Transverse colon (tissue), 4 donors: ENCODE measurements around the gene PRELID3B.

Source experiments
- POLR2AphosphoS5 ChIP-seq, 3 donors: sonication (generic); formaldehyde crosslinking; IDR thresholded peaks; one replicate each; pipeline ENCODE4 v1.6.1; 2016; ENCODE audit warnings: antibody characterized with exemption in 3 of 3
- TF ChIP-seq, protein P1 (sequence below), 5 experiments: fragments of 200-600 bp in 3 of 5; fragments of 450-650 bp in 2 of 5; sonication (generic) in 3 of 5; IDR thresholded peaks; 1 replicate in 2 of 5; 2 replicates in 3 of 5; pipeline ENCODE4 v1.5.1; 2016 to 2017; ENCODE audit warnings: antibody characterized with exemption in 5 of 5, inconsistent platforms in 3 of 5, mild to moderate bottlenecking in 2 of 5, moderate library complexity in 1 of 5

GRCh38 chr20:59006864-59007664 is 35.5 kb downstream of the PRELID3B start, which contains the start of gene CTSZ:
- TF ChIP-seq, protein P1, sequence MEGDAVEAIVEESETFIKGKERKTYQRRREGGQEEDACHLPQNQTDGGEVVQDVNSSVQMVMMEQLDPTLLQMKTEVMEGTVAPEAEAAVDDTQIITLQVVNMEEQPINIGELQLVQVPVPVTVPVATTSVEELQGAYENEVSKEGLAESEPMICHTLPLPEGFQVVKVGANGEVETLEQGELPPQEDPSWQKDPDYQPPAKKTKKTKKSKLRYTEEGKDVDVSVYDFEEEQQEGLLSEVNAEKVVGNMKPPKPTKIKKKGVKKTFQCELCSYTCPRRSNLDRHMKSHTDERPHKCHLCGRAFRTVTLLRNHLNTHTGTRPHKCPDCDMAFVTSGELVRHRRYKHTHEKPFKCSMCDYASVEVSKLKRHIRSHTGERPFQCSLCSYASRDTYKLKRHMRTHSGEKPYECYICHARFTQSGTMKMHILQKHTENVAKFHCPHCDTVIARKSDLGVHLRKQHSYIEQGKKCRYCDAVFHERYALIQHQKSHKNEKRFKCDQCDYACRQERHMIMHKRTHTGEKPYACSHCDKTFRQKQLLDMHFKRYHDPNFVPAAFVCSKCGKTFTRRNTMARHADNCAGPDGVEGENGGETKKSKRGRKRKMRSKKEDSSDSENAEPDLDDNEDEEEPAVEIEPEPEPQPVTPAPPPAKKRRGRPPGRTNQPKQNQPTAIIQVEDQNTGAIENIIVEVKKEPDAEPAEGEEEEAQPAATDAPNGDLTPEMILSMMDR (IDR thresholded peaks at IDR 0.05) = no peak
- TF ChIP-seq POLR2AphosphoS5 (IDR thresholded peaks at IDR 0.05) = peak in 2 of 3 donors; percentile 55 to 60
